Uterus (tissue), 4 donors: ENCODE measurements around the gene ALOX12B. TPM values are rescaled to one million over a fixed set of nuclear protein-coding genes. Genes with fewer than 3 reads are reported as not detected.

Experiments
- DNase-seq, 2 donors: peaks; one replicate each; pipeline ENCODE4 v3.0.0-alpha.2; 2019 to 2020
- H3K27ac ChIP-seq, 2 donors: fragments of 200-600 bp; sonication (generic); 1 replicate in 1 of 2; 2 replicates in 1 of 2; pipeline ENCODE4 v1.5.1; 2016 to 2018
- H3K27me3 ChIP-seq, 2 donors: fragments of 200-600 bp; sonication (generic); one replicate each; pipeline ENCODE4 v1.5.1; 2018 to 2019; ENCODE audit warnings: control low read depth in 1 of 2
- H3K36me3 ChIP-seq, 2 donors: fragments of 200-600 bp; sonication (generic); one replicate each; pipeline ENCODE4 v1.5.1; 2019; ENCODE audit warnings: control low read depth in 1 of 2
- H3K4me1 ChIP-seq, 2 donors: fragments of 200-600 bp; sonication (generic); one replicate each; pipeline ENCODE4 v1.5.1; 2018 to 2019; ENCODE audit warnings: control low read depth in 1 of 2
- H3K4me3 ChIP-seq, 2 donors: fragments of 200-600 bp; sonication (generic); 1 replicate in 1 of 2; 2 replicates in 1 of 2; pipeline ENCODE4 v1.5.1; 2018 to 2019; ENCODE audit warnings: mild to moderate bottlenecking in 1 of 2
- H3K9me3 ChIP-seq, 2 donors: fragments of 200-600 bp; sonication (generic); one replicate each; pipeline ENCODE4 v1.5.1; 2019; ENCODE audit warnings: control low read depth in 1 of 2
- CTCF ChIP-seq, 4 experiments: fragments of 200-600 bp in 2 of 4; fragments of 450-650 bp in 2 of 4; sonication (generic) in 2 of 4; IDR thresholded peaks; one replicate each; pipeline ENCODE4 v1.5.1; 2016 to 2019; ENCODE audit warnings: antibody characterized with exemption in 4 of 4, mild to moderate bottlenecking in 2 of 4, moderate library complexity in 1 of 4
- POLR2A ChIP-seq, 2 donors: fragments of 450-650 bp; IDR thresholded peaks; one replicate each; pipeline ENCODE4 v1.6.1; 2016; ENCODE audit warnings: antibody characterized with exemption in 2 of 2, mild to moderate bottlenecking in 1 of 2, moderate library complexity in 1 of 2
- intact Hi-C: fragments of 100-400 bp; cut with DNase I; formaldehyde crosslinking; loops from one replicate; pipeline ENCODE4 v1.15.1; 2023; ENCODE audit warnings: low total_unique reads
- total RNA-seq, 4 donors: library from RNA; depleted of rRNA in 3 of 4; stranded (reverse); fragments of >200 nt in 3 of 4; gene quantifications; one replicate each; pipeline versions ENCODE4 v1.1.0 to v1.2.4, GENCODE V29; 2014 to 2023
- donor health status: DM: yes; HTN: yes; CAD: no.

Gene ALOX12B
- total RNA-seq, 4 donors from 2014 or later, result not detected

- no peaks in the 10 kb centered on the region for H3K36me3 ChIP-seq
- no peaks in the 10 kb centered on the region for H3K4me1 ChIP-seq
- DNase-seq, result no peak
- H3K27me3 ChIP-seq, result peaks cover 9 to 20% of the 10 kb centered on the region in 2 donors
- H3K9me3 ChIP-seq, result no peaks in the 10 kb centered on the region
- TF ChIP-seq POLR2A (IDR thresholded peaks at IDR 0.05) (no peak), CTCF (IDR thresholded peaks at IDR 0.05) (no peak)
- H3K27ac ChIP-seq, result no peak overlapping the region
- H3K4me3 ChIP-seq, result no peak overlapping the region
- intact Hi-C loops, result no loop called here
These were observed 20.4 kb downstream of the ALOX12B start for GRCh38 chr17:8066841-8067775.

- H3K27me3 ChIP-seq, result peaks cover 9 to 37% of the 10 kb centered on the region in 2 donors
- H3K4me3 ChIP-seq, result no peak overlapping the region
- TF ChIP-seq CTCF (IDR thresholded peaks at IDR 0.05) (no peak), POLR2A (IDR thresholded peaks at IDR 0.05) (no peak)
- no peaks in the 10 kb centered on the region for H3K9me3 ChIP-seq
- H3K4me1 ChIP-seq, result no peaks in the 10 kb centered on the region
- H3K27ac ChIP-seq, result no peak overlapping the region
- intact Hi-C loops, result no loop called here
- no peak for DNase-seq
- H3K36me3 ChIP-seq, result no peaks in the 10 kb centered on the region
These were observed 22.9 kb downstream of the ALOX12B start for GRCh38 chr17:8064561-8065019.

- Histone ChIP-seq H3K36me3 (no peaks in the 10 kb centered on the region), H3K4me3 (no peak overlapping the region), H3K4me1 (no peaks in the 10 kb centered on the region), H3K27me3 (peaks cover 9 to 43% of the 10 kb centered on the region in 2 donors), H3K9me3 (no peaks in the 10 kb centered on the region), H3K27ac (no peak overlapping the region)
- intact Hi-C loops, result no loop called here
- TF ChIP-seq POLR2A (IDR thresholded peaks at IDR 0.05) (no peak), CTCF (IDR thresholded peaks at IDR 0.05) (no peak)
- no peak for DNase-seq
These were observed 23.6 kb downstream of the ALOX12B start for GRCh38 chr17:8063761-8064534.

- Histone ChIP-seq H3K9me3 (no peaks in the 10 kb centered on the region), H3K36me3 (no peaks in the 10 kb centered on the region), H3K27me3 (peaks cover 9 to 48% of the 10 kb centered on the region in 2 donors), H3K4me3 (no peak overlapping the region), H3K4me1 (no peaks in the 10 kb centered on the region), H3K27ac (no peak overlapping the region)
- intact Hi-C loops, result no loop called here
- no peak for DNase-seq
- TF ChIP-seq CTCF (IDR thresholded peaks at IDR 0.05) (no peak), POLR2A (IDR thresholded peaks at IDR 0.05) (no peak)
These were observed 24.6 kb downstream of the ALOX12B start for GRCh38 chr17:8062807-8063483.
